ENCODE results near the gene TMED9. TPM values are rescaled to one million over a fixed set of nuclear protein-coding genes. Genes with fewer than 3 reads are reported as not detected.

The TMED9 gene
- total and polyA plus RNA-seq, 2 donors (not counting 3 experiments of a cell fraction or from before 2014, with no cell fraction given), result 291 to 331 TPM

DNA sequence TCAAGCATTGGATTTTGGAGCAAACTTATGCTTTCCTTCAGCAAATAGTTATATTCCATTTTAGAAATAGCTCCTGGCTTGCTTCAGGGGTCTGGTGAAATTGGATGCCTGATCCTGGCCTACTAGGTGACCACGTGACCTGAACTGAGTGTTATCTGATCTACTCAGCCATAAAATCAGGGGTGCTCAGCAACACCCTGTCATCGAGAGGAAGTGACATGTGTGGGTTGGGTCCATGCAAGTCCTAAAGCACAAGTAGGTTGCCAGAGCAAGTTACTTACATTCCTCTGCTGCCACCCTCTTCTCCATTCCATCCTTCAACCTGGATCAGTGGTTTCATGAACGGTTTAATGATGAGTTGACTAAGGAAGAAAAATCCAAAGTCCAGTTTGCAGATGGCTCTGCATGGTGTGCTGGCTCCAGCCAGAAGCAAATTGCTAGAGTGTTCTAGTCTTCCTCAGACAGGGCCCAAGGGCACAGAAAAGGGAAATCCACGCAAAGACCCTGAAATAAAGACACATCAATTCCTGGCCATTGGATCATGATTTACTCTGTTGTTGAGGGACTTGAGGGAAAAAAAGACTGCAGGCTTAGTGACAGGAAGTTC, 34.9 kb upstream of the TMED9 start:
- DNase-seq (ENCODE audit: low read depth, low spot score), result no peak
- H3K27me3 ChIP-seq (ENCODE audit: control insufficient read depth in 2 of 2, insufficient read depth in 2 of 2, low read length in 2 of 2), result peaks cover 0 to 5% of the 10 kb centered on the region in 2 experiments

More for the DNA sequence above, 34.9 kb upstream of the TMED9 start:
- H3K27ac ChIP-seq (ENCODE audit: insufficient read depth, low read depth, low read length), result no peak overlapping the region
- no TSS peak for BruUV-seq (replicated peaks)
- peaks cover 8% of the 10 kb centered on the region for H3K4me1 ChIP-seq (ENCODE audit: control insufficient read depth, extremely low read depth, insufficient read depth, low read length)
- H4K20me1 ChIP-seq (replicated peaks; ENCODE audit: control insufficient read depth, extremely low read depth, insufficient read depth, low read length), result no peaks in the 10 kb centered on the region
- H3K36me3 ChIP-seq (ENCODE audit: control insufficient read depth in 2 of 2, extremely low read depth in 1 of 2, insufficient read depth in 2 of 2, low read length in 2 of 2), result peaks cover 0 to 3% of the 10 kb centered on the region in 2 experiments
- H3K9ac ChIP-seq (replicated peaks; ENCODE audit: extremely low read depth, insufficient read depth, low read length), result no peak overlapping the region
- dilution Hi-C loops (cut with MboI; ENCODE audit: extremely low pct_ligation_motif_present, low sequenced_read_pairs), result no loop called here
- H3K9me1 ChIP-seq (replicated peaks; ENCODE audit: control insufficient read depth, extremely low read depth, insufficient read depth, low read length), result no peaks in the 10 kb centered on the region
- POLR2A ChIA-PET, result interaction anchor here (0.8 kb wide), 1 partner anchor 59 kb away, joined by 3 read pairs; the partner anchor contains the start of gene PDLIM7
- no peaks in the 10 kb centered on the region for H3K9me3 ChIP-seq (replicated peaks; ENCODE audit: control insufficient read depth, insufficient read depth, low read length)
- intact Hi-C loops (cut with micrococcal nuclease), result no loop called here
- H2AFZ ChIP-seq (ENCODE audit: low read depth, low read length), result no peak overlapping the region
- CTCF ChIA-PET, result no interaction called here
- H3K4me3 ChIP-seq (replicated peaks in 1 of 3; ENCODE audit: insufficient read depth in 1 of 3, low read depth in 1 of 3, low read length in 3 of 3), result no peak overlapping the region
- TF ChIP-seq EZH2 (IDR thresholded peaks at IDR 0.05; ENCODE audit: borderline replicate concordance, low read depth, low read length, severe bottlenecking), result no peak
- TF ChIP-seq POLR2AphosphoS5 (IDR thresholded peaks at IDR 0.05; ENCODE audit: insufficient read depth, low read depth, low read length), result no peak
- no peak for TF ChIP-seq MYC (IDR thresholded peaks at IDR 0.05; ENCODE audit: low read depth, low read length)
- no peak for TF ChIP-seq POLR2A (IDR thresholded peaks at IDR 0.05; ENCODE audit: low read depth, low read length)
- TF ChIP-seq, protein P1, sequence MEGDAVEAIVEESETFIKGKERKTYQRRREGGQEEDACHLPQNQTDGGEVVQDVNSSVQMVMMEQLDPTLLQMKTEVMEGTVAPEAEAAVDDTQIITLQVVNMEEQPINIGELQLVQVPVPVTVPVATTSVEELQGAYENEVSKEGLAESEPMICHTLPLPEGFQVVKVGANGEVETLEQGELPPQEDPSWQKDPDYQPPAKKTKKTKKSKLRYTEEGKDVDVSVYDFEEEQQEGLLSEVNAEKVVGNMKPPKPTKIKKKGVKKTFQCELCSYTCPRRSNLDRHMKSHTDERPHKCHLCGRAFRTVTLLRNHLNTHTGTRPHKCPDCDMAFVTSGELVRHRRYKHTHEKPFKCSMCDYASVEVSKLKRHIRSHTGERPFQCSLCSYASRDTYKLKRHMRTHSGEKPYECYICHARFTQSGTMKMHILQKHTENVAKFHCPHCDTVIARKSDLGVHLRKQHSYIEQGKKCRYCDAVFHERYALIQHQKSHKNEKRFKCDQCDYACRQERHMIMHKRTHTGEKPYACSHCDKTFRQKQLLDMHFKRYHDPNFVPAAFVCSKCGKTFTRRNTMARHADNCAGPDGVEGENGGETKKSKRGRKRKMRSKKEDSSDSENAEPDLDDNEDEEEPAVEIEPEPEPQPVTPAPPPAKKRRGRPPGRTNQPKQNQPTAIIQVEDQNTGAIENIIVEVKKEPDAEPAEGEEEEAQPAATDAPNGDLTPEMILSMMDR (IDR thresholded peaks at IDR 0.05; ENCODE audit: extremely low read depth in 1 of 2, insufficient read depth in 1 of 2, low read depth in 1 of 2, low read length in 2 of 2), result no peak
- TF ChIP-seq FOS (IDR thresholded peaks at IDR 0.05; ENCODE audit: borderline replicate concordance, insufficient read depth, low read length), result no peak
- no peak for TF ChIP-seq JUN (IDR thresholded peaks at IDR 0.05; ENCODE audit: borderline replicate concordance, insufficient read depth, insufficient read length, low read depth)
- FAIRE-seq, result no peak
- H3K4me2 ChIP-seq (ENCODE audit: insufficient read depth, low read length), result no peak overlapping the region
- peaks cover 18% of the 10 kb centered on the region for H3K79me2 ChIP-seq (ENCODE audit: control insufficient read depth, insufficient read depth, low read length)
